Occipital lobe (tissue), 2 donors: ENCODE data around the gene ATF4. TPM values are rescaled to one million over a fixed set of nuclear protein-coding genes. Genes with fewer than 3 reads are reported as not detected.

Experiments used
- DNase-seq: peaks from one replicate; lab custom pipeline; 2025; lab: John Stamatoyannopoulos, UW
- total RNA-seq: library from RNA; depleted of rRNA; stranded (reverse); fragments of >200 nt; gene quantifications from one replicate; pipeline ENCODE4 v1.2.3, GENCODE V29; 2014

ATF4 gene
- total RNA-seq, 1 donor from 2014 or later = 90.3 TPM

- DNase-seq = peak; percentile 35
Observed at GRCh38 chr22:39556970-39557841, 36.8 kb downstream of the ATF4 start.

GRCh38 chr22:39558254-39558727, 37.9 kb downstream of the ATF4 start:
- no peak for DNase-seq

- DNase-seq = no peak
Observed at GRCh38 chr22:39558950-39559349, 38.6 kb downstream of the ATF4 start.

- DNase-seq = no peak
Observed at GRCh38 chr22:39559456-39560105, 39.2 kb downstream of the ATF4 start.

- no peak for DNase-seq
Observed at GRCh38 chr22:39560127-39560526, 39.8 kb downstream of the ATF4 start.

- no peak for DNase-seq
Observed at GRCh38 chr22:39562839-39563489, 42.6 kb downstream of the ATF4 start.

- DNase-seq = no peak
Observed at GRCh38 chr22:39563571-39564428, 43.4 kb downstream of the ATF4 start.

- DNase-seq = no peak
Observed at GRCh38 chr22:39565414-39565944, 45.1 kb downstream of the ATF4 start.

- DNase-seq = no peak
Observed at GRCh38 chr22:39567135-39567946, 47.0 kb downstream of the ATF4 start.

- no peak for DNase-seq
Observed at GRCh38 chr22:39568278-39568981, 48.1 kb downstream of the ATF4 start.

GRCh38 chr22:39569066-39569465, 48.7 kb downstream of the ATF4 start:
- DNase-seq = no peak

GRCh38 chr22:39570226-39570625, 49.9 kb downstream of the ATF4 start:
- no peak for DNase-seq

GRCh38 chr22:39570665-39571064, 50.3 kb downstream of the ATF4 start, which contains the start of gene CACNA1I:
TSS of gene CACNA1I (plus strand) at chr22:39570753. CDS start at chr22:39570753, 0 bp downstream.
- DNase-seq = no peak

- no peak for DNase-seq
Observed at GRCh38 chr22:39571538-39571937, 51.2 kb downstream of the ATF4 start.

Other genes starting within 250 kb of the ATF4 start
- gene RPL3, start 200.9 kb upstream of the ATF4 start, total RNA-seq = 1,406 TPM
- 63.9 TPM for gene SYNGR1, start 170.6 kb upstream of the ATF4 start, total RNA-seq
- 15.4 TPM for gene TAB1, start 120.8 kb upstream of the ATF4 start, total RNA-seq
- gene MGAT3, start 63.5 kb upstream of the ATF4 start, total RNA-seq = 24.8 TPM
- gene MIEF1, start 18.3 kb upstream of the ATF4 start, total RNA-seq = 16.1 TPM
- gene RPS19BP1, start 12.2 kb downstream of the ATF4 start, total RNA-seq = 18.9 TPM
- 6.7 TPM for gene CACNA1I, start 50.2 kb downstream of the ATF4 start, total RNA-seq